H1 (cell line): Measurements from ENCODE around the gene COL27A1. TPM values are rescaled to one million over a fixed set of nuclear protein-coding genes. Genes with fewer than 3 reads are reported as not detected.

ENCODE experiments used
- CTCF ChIA-PET: fragments of 300-600 bp; sonication (Branson Sonifier 250); formaldehyde crosslinking; loops from one replicate; lab custom pipeline; 2021; ENCODE audit not compliant: partially characterized antibody; lab: Charles Lee
- POLR2A ChIA-PET: fragments of 300-600 bp; sonication (Branson Sonifier 250); formaldehyde crosslinking; loops from one replicate; lab custom pipeline; 2021; ENCODE audit warnings: inconsistent platforms; ENCODE audit not compliant: partially characterized antibody; lab: Charles Lee
- DNase-seq, 2 experiments: peaks; one replicate each; pipeline versions ENCODE4 v3.0.0 to v3.0.0-alpha.2; 2010 to 2022; ENCODE audit warnings: low spot score in 2 of 2, low read depth in 1 of 2, mixed read lengths in 1 of 2
- FAIRE-seq: peaks from 2 replicates; lab custom pipeline; 2011; peaks lifted over from hg19 to GRCh38; lab: Jason Lieb, UNC
- H2AFZ ChIP-seq: 2 replicates; pipeline ENCODE4 v1.8.1; 2012; ENCODE audit warnings: low read length, inconsistent platforms
- H2AK5ac ChIP-seq: 2 replicates; pipeline ENCODE4 v1.6.1; 2013; ENCODE audit warnings: low read depth, low read length
- H2BK120ac ChIP-seq: replicated peaks from 2 replicates; pipeline ENCODE3; 2013; ENCODE audit warnings: low read depth, low read length, inconsistent platforms
- H2BK12ac ChIP-seq: 2 replicates; pipeline ENCODE4 v1.6.1; 2013; ENCODE audit warnings: low read depth, low read length
- H2BK15ac ChIP-seq: 2 replicates; pipeline ENCODE4 v1.6.1; 2013; ENCODE audit warnings: low read length
- H2BK20ac ChIP-seq: 2 replicates; pipeline ENCODE4 v1.6.1; 2013; ENCODE audit warnings: low read length
- H2BK5ac ChIP-seq: 2 replicates; pipeline ENCODE4 v1.6.1; 2013; ENCODE audit warnings: low read depth, low read length
- H3K14ac ChIP-seq: 2 replicates; pipeline ENCODE4 v1.6.1; 2013; ENCODE audit warnings: inconsistent platforms; ENCODE audit not compliant: insufficient read length
- H3K18ac ChIP-seq: 2 replicates; pipeline ENCODE4 v1.6.1; 2013; ENCODE audit warnings: low read length; ENCODE audit errors: extremely low read depth
- H3K23ac ChIP-seq: 2 replicates; pipeline ENCODE4 v1.6.1; 2013; ENCODE audit warnings: inconsistent platforms; ENCODE audit not compliant: insufficient read length
- H3K23me2 ChIP-seq: 2 replicates; pipeline ENCODE4 v1.6.1; 2013; ENCODE audit warnings: low read depth, low read length
- H3K27ac ChIP-seq: 2 replicates; pipeline ENCODE4 v1.6.1; 2011; ENCODE audit warnings: low read depth, low read length, inconsistent platforms
- H3K27me3 ChIP-seq, 4 experiments: replicated peaks in 1 of 4; 1 replicate in 1 of 4; 2 replicates in 3 of 4; pipeline versions ENCODE4 v1.6.1 to v1.8.1; 2011 to 2013; ENCODE audit warnings: low read length in 3 of 4, mild to moderate bottlenecking in 3 of 4, inconsistent platforms in 2 of 4, mixed read lengths in 2 of 4, moderate library complexity in 1 of 4; ENCODE audit not compliant: control insufficient read depth in 3 of 4, insufficient read depth in 3 of 4; ENCODE audit errors: extremely low read depth in 1 of 4
- H3K36me3 ChIP-seq, 4 experiments: 2 replicates each; pipeline versions ENCODE4 v1.6.1 to v1.8.1; 2011 to 2013; ENCODE audit warnings: mild to moderate bottlenecking in 4 of 4, low read length in 3 of 4, moderate library complexity in 2 of 4, control low read depth in 1 of 4, inconsistent platforms in 1 of 4; ENCODE audit not compliant: insufficient read depth in 4 of 4, control insufficient read depth in 2 of 4
- H3K4ac ChIP-seq: replicated peaks from 2 replicates; pipeline ENCODE3; 2013; ENCODE audit warnings: low read length, low read depth, mixed read lengths, inconsistent platforms; ENCODE audit not compliant: insufficient read length
- H3K4me1 ChIP-seq, 4 experiments: replicated peaks in 1 of 4; 1 replicate in 1 of 4; 2 replicates in 3 of 4; pipeline versions ENCODE4 v1.6.1 to v1.8.1; 2011 to 2013; ENCODE audit warnings: low read length in 3 of 4, inconsistent platforms in 2 of 4, mixed read lengths in 1 of 4; ENCODE audit not compliant: insufficient read depth in 4 of 4, control insufficient read depth in 3 of 4
- H3K4me2 ChIP-seq, 2 experiments: 2 replicates each; pipeline versions ENCODE4 v1.6.1 to v1.8.1; 2011 to 2013; ENCODE audit warnings: low read depth in 2 of 2, low read length in 2 of 2, control low read depth in 1 of 2, inconsistent platforms in 1 of 2, mild to moderate bottlenecking in 1 of 2; ENCODE audit not compliant: insufficient read depth in 1 of 2
- H3K4me3 ChIP-seq, 4 experiments: fragments of 200-600, 300-600 bp in 1 of 4; sonication (generic), shearing (Covaris generic), sonication (Bioruptor Twin) in 1 of 4; 2 replicates each; pipeline versions ENCODE4 v1.5.1 to v1.8.1; 2011 to 2016; ENCODE audit warnings: low read length in 4 of 4, low read depth in 3 of 4, control low read depth in 2 of 4, inconsistent platforms in 2 of 4, mild to moderate bottlenecking in 2 of 4, mixed read lengths in 1 of 4, moderate library complexity in 1 of 4; ENCODE audit not compliant: insufficient read depth in 2 of 4; ENCODE audit errors: extremely low read depth in 1 of 4
- H3K56ac ChIP-seq: replicated peaks from 2 replicates; pipeline ENCODE3; 2013; ENCODE audit warnings: low read depth, mild to moderate bottlenecking, mixed read lengths, low read length, inconsistent platforms; ENCODE audit not compliant: insufficient read length
- H3K79me1 ChIP-seq: 2 replicates; pipeline ENCODE4 v1.6.1; 2013; ENCODE audit warnings: low read depth, low read length, control low read depth
- H3K79me2 ChIP-seq, 2 experiments: 2 replicates each; pipeline versions ENCODE4 v1.6.1 to v1.8.1; 2012 to 2013; ENCODE audit warnings: low read length in 2 of 2, mild to moderate bottlenecking in 2 of 2, inconsistent platforms in 1 of 2; ENCODE audit not compliant: insufficient read depth in 2 of 2, control insufficient read depth in 1 of 2
- H3K9ac ChIP-seq, 4 experiments: replicated peaks in 1 of 4; 1 replicate in 1 of 4; 2 replicates in 3 of 4; pipeline versions ENCODE4 v1.6.1 to v1.8.1; 2011 to 2013; ENCODE audit warnings: low read depth in 3 of 4, low read length in 3 of 4, control low read depth in 2 of 4, mild to moderate bottlenecking in 2 of 4, moderate library complexity in 2 of 4, inconsistent platforms in 1 of 4; ENCODE audit errors: extremely low read depth in 1 of 4
- H3K9me3 ChIP-seq, 2 experiments: 2 replicates each; pipeline versions ENCODE4 v1.6.1 to v1.8.1; 2012 to 2013; ENCODE audit warnings: mild to moderate bottlenecking in 2 of 2, moderate library complexity in 2 of 2, control low read depth in 1 of 2, inconsistent platforms in 1 of 2, low read depth in 1 of 2, low read length in 1 of 2, mixed read lengths in 1 of 2; ENCODE audit not compliant: insufficient read depth in 2 of 2
- H4K20me1 ChIP-seq, 2 experiments: replicated peaks in 1 of 2; 2 replicates each; pipeline versions ENCODE3 to v1.8.1; 2011 to 2013; ENCODE audit warnings: inconsistent platforms in 2 of 2, low read length in 2 of 2, mild to moderate bottlenecking in 1 of 2; ENCODE audit not compliant: insufficient read depth in 2 of 2, control insufficient read depth in 1 of 2
- H4K5ac ChIP-seq: 2 replicates; pipeline ENCODE4 v1.6.1; 2013; ENCODE audit warnings: low read length, low read depth, mixed read lengths, inconsistent platforms; ENCODE audit not compliant: insufficient read length
- H4K8ac ChIP-seq: 2 replicates; pipeline ENCODE4 v1.8.0; 2013; ENCODE audit warnings: mild to moderate bottlenecking, moderate library complexity, low read length, inconsistent platforms; ENCODE audit not compliant: insufficient read depth; ENCODE audit errors: extremely low read depth
- H4K91ac ChIP-seq: replicated peaks from 2 replicates; pipeline ENCODE3; 2013; ENCODE audit warnings: low read length, mixed read lengths, inconsistent platforms; ENCODE audit not compliant: insufficient read length
- ASH2L ChIP-seq: fragments of 200-600, 300-600 bp; sonication (generic); IDR thresholded peaks from one replicate; pipeline ENCODE4 v1.7.1; 2017; ENCODE audit warnings: low read length
- BACH1 ChIP-seq: IDR thresholded peaks from 2 replicates; pipeline ENCODE4 v1.6.1; 2012; ENCODE audit warnings: low read length, improper control_type of control experiment
- CBX5 ChIP-seq: fragments of 300-800, 300-1000 bp; sonication (generic); IDR thresholded peaks from 2 replicates; pipeline ENCODE4 v1.7.1; 2016; ENCODE audit warnings: antibody characterized with exemption, low read length, low read depth
- CHD1 ChIP-seq: IDR thresholded peaks from 2 replicates; pipeline ENCODE4 v1.6.1; 2012; ENCODE audit warnings: low read depth, low read length, improper control_type of control experiment
- RNF2 ChIP-seq: fragments of 200-900, 300-1000 bp; sonication (generic); IDR thresholded peaks from 2 replicates; pipeline ENCODE4 v1.7.1; 2016; ENCODE audit warnings: borderline replicate concordance, low read depth, mild to moderate bottlenecking, antibody characterized with exemption, low read length; ENCODE audit not compliant: poor library complexity, severe bottlenecking; ENCODE audit errors: missing control alignments
- SUZ12 ChIP-seq: fragments of 200-600 bp; sonication (generic); IDR thresholded peaks from 2 replicates; pipeline ENCODE4 v1.6.1; 2012; ENCODE audit warnings: mild to moderate bottlenecking, inconsistent platforms, low read length, moderate library complexity, mixed read lengths
- TBP ChIP-seq: IDR thresholded peaks from 2 replicates; pipeline ENCODE4 v1.6.1; 2011; ENCODE audit warnings: low read depth, low read length, improper control_type of control experiment
- TCF12 ChIP-seq: IDR thresholded peaks from 2 replicates; pipeline ENCODE4 v1.6.1; 2011; ENCODE audit warnings: low read depth, mild to moderate bottlenecking, low read length
- WGBS, 2 experiments: shearing (Covaris generic) in 1 of 2; methylation state at CpG; one replicate each; pipeline versions ENCODE4 v1.1.6 to v1.1.7; 2013 to 2015; ENCODE audit warnings: low lambda C conversion rate in 2 of 2, mixed read lengths in 2 of 2, inconsistent platforms in 1 of 2, low coverage in 1 of 2, missing lambda C conversion rate in 1 of 2; ENCODE audit not compliant: insufficient replicate concordance in 2 of 2, insufficient coverage in 1 of 2, insufficient read length in 1 of 2; ENCODE audit errors: extremely low coverage in 1 of 2, missing lambda C conversion rate in 1 of 2; 5-methylcytosine and 5-hydroxymethylcytosine counted together
- polyA plus RNA-seq, 7 experiments: library from polyadenylated mRNA; depleted of rRNA in 3 of 7; stranded (reverse) in 5 of 7; unstranded in 2 of 7; fragments of >200 nt in 5 of 7; fragments of 200-250 nt in 2 of 7; gene quantifications; 1 replicate in 5 of 7; 2 replicates in 1 of 7; 4 replicates in 1 of 7; pipeline versions ENCODE4 v1.2.1 to v1.2.3, GENCODE V29; 2011 to 2013; ENCODE audit warnings: missing spikeins in 2 of 7, mixed read lengths in 2 of 7
- total RNA-seq: library from RNA; stranded (reverse); fragmentation: NEBNext Ultra II Directional; extraction: Animal tissue kit (Norgen Biotek cat#: 25700); gene quantifications from 2 replicates; pipeline ENCODE4 v1.2.1, GENCODE V29; 2021
- TF ChIP-seq, protein P1 (sequence below): IDR thresholded peaks from 2 replicates; pipeline ENCODE4 v1.6.1; 2011; ENCODE audit warnings: low read depth, mild to moderate bottlenecking, low read length; ENCODE audit not compliant: insufficient read depth

The COL27A1 gene
- total and polyA plus RNA-seq, 2 of the 8 experiments (the other 6 are each of a cell fraction or from before 2014, with no cell fraction given) = 15.1 to 22.8 TPM

DNA sequence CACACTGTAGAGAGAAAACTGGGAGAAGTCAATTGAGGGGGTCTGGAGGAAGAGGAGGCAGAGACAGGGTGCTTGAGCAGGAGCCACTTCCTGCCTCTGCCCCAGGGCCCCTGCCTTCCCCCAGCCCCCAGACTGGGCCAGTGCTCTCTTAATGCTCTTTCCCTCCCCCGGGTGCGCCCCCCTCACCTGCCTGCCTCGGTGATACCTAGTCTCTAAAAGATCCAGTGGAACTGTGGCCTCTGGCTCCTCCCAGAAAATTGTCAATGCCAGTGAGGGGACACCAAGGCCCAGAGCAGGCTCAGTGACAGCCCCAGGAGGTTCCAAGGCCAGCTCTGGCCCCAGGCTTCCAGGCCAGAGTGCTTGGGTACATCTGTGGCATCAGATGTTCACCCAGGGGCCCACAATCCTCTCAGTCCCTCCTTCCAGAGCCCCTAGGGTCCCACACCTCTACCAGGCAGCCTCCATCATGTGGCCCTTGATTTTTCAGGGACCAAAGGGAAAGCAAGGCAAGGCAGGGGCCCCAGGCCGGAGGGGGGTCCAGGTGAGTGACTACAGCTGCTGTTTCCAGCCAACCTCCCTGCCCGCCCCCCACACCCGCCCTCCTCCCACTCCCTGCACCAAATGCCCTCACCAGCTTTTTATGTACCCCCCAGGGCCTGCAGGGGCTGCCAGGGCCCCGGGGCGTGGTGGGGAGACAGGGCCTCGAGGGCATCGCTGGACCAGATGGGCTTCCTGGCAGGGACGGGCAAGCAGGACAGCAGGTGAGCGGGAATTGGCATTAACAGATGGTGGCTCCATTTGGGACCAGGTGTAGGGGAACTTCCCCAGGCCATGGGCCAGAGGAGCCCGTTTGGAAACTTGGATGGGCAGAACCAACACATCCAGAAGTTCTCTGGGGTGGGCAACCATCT lies 134.5 kb downstream of the COL27A1 start:
- Histone ChIP-seq H3K36me3 (peaks cover 3 to 10% (median 9%) of the 10 kb centered on the region in 4 experiments; a peak in 7 of 8 replicates), H3K4me1 (peaks cover 0 to 20% (median 4%) of the 10 kb centered on the region in 4 experiments; a peak in 5 of 7 replicates), H3K27me3 (no peaks in the 10 kb centered on the region), H2AFZ (no peak overlapping the region), H3K23ac (no peak overlapping the region), H3K9ac (no peak overlapping the region), H2BK15ac (no peak overlapping the region), H2BK120ac (no peak overlapping the region), H2BK20ac (no peak overlapping the region), H3K9me3 (peaks cover 0 to 4% of the 10 kb centered on the region in 2 experiments; a peak in 2 of 4 replicates), H3K23me2 (no peaks in the 10 kb centered on the region), H3K4me3 (no peak overlapping the region), H3K4ac (no peak overlapping the region), H3K79me1 (no peaks in the 10 kb centered on the region), H4K8ac (no peak overlapping the region), H3K18ac (no peak overlapping the region), H3K27ac (no peak overlapping the region), H3K4me2 (no peak overlapping the region), H3K56ac (no peak overlapping the region), H4K20me1 (peaks cover 0 to 4% of the 10 kb centered on the region in 2 experiments), H2BK5ac (no peak overlapping the region), H2BK12ac (no peak overlapping the region), H2AK5ac (no peak overlapping the region; the same call in 1 of the 2 replicates), H4K91ac (no peak overlapping the region), H3K79me2 (no peaks in the 10 kb centered on the region), H4K5ac (no peak overlapping the region), H3K14ac (no peak overlapping the region)
- 91% methylated on average over 13 of the region's 13 CpGs; no CpG with 5 or more reads in 1 of the 2 experiments for WGBS, 2 experiments
- ChIA-PET POLR2A (interaction anchor here (1.3 kb wide), 1 partner anchor 194 kb away, joined by 3 read pairs; no protein-coding TSS in a partner anchor), CTCF (interaction anchor here (1.1 to 6.3 kb wide), 32 partner anchors 10 to 215 kb away, joined by 3 to 205 read pairs (median 8); partner anchors contain the start of genes AMBP and COL27A1)
- no peak for FAIRE-seq
- TF ChIP-seq BACH1 = no peak
- no peak for TF ChIP-seq TBP
- no peak for TF ChIP-seq SUZ12
- TF ChIP-seq CBX5 = no peak
- TF ChIP-seq RNF2 = no peak
- TF ChIP-seq, protein P1, sequence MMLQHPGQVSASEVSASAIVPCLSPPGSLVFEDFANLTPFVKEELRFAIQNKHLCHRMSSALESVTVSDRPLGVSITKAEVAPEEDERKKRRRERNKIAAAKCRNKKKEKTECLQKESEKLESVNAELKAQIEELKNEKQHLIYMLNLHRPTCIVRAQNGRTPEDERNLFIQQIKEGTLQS = no peak
- TF ChIP-seq TCF12 = no peak
- no peak for TF ChIP-seq ASH2L
- no peak for TF ChIP-seq CHD1
- DNase-seq = peak in 1 of 2 experiments; percentile 44
